HFF-Myc (cell line): ENCODE results near the gene BPIFB2.
"Not testable (repeated sequence)": the region's sequence is repeated elsewhere in the genome, so short reads cannot be mapped to it uniquely, and the experiment has no call there.

Experiments
- DNase-seq: peaks from one replicate; pipeline ENCODE4 v3.0.0-alpha.2; 2011; ENCODE audit warnings: low read depth; ENCODE audit errors: extremely low read depth
- H3K4me3 ChIP-seq: replicated peaks from 2 replicates; pipeline ENCODE4 v1.5.1; 2011; ENCODE audit warnings: low read depth, mild to moderate bottlenecking, control low read depth, low read length
- TF ChIP-seq, protein P1 (sequence below): IDR thresholded peaks from 2 replicates; pipeline ENCODE4 v1.5.1; 2012; ENCODE audit warnings: mild to moderate bottlenecking, low read depth, low read length, control low read depth; ENCODE audit errors: missing control alignments

Gene BPIFB2

DNA sequence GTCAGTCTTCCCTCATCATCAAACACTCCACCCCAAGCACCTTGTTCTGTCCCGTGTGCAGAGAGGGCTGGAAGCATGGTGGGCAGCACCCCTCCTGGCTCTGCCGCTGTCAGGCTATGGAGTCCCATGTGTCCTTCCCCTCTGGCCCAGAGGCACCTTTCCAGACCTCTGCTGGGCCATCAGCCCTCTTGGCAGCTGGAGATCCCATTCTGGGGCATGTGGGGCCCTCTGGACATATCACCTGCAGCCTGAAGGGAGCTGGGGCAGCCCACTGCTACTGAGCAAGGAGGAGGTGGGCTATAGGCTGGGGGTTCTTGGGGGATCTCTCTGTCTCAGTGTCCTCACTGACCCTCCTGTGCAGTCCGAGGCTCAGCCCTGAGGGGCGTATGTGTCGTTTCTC, 45.5 kb upstream of the BPIFB2 start:
- TF ChIP-seq, protein P1, sequence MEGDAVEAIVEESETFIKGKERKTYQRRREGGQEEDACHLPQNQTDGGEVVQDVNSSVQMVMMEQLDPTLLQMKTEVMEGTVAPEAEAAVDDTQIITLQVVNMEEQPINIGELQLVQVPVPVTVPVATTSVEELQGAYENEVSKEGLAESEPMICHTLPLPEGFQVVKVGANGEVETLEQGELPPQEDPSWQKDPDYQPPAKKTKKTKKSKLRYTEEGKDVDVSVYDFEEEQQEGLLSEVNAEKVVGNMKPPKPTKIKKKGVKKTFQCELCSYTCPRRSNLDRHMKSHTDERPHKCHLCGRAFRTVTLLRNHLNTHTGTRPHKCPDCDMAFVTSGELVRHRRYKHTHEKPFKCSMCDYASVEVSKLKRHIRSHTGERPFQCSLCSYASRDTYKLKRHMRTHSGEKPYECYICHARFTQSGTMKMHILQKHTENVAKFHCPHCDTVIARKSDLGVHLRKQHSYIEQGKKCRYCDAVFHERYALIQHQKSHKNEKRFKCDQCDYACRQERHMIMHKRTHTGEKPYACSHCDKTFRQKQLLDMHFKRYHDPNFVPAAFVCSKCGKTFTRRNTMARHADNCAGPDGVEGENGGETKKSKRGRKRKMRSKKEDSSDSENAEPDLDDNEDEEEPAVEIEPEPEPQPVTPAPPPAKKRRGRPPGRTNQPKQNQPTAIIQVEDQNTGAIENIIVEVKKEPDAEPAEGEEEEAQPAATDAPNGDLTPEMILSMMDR, result no peak
- DNase-seq, result no peak
- H3K4me3 ChIP-seq, result no peak overlapping the region

DNA sequence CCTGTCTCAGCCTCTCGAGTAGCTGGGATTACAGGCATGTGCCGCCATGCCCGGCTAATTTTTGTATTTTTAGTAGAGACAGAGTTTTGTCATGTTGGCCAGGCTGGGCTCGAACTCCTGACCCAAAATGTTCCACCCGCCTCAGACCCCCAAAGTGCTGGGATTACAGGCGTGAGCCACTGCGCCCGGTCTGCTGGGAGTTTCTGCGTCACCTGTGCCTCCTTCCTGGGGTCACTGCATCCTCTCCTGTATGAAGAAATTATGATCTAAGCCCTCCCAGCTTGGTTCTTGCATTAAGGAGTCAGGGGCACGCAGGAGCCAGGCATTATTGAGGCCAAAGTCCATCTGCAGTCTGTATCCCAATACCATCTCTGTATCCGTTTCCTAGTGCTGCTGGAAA, 44.9 kb upstream of the BPIFB2 start:
- H3K4me3 ChIP-seq, DNase-seq: not testable (repeated sequence)

DNA sequence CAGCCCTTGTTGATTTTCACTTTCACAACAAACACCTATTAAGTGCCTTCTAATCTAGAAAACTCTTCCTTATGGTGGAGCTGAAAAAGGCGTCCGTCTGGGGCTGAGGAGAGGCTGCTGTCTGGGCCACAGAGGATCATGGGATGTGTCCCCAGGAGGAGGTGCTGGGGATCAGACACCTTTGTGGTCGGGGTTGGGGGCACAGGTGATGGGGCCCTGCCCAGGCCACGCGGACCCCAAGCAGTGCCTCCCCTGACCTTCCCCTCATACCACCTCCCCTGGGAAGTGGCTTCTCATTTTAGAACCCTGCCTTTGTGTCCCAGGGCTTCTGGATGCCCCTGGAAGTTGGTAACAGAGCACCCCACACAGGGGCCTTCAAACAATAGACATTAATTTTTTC, 44.3 kb upstream of the BPIFB2 start:
- no peak for DNase-seq
- TF ChIP-seq, protein P1, result no peak
- no peak overlapping the region for H3K4me3 ChIP-seq

DNA sequence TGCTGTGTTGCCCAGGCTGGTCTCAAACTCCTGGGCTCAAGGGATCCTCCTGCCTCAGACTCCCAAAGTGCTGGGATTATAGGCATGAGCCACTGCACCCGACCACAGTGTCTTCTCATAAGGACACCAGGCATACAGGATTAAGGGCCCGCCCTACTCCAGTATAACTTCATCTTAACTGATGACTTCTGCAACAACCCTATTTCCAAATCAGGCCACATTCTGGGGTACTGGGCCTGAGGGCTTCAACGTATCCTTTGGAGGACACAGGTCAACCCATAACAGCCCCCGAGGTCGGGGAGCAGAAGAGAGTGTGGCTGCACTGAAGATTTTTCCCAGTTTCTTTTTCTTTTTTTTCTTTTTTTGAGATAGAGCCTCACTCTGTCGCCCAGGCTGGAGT, 42.9 kb upstream of the BPIFB2 start:
- no peak for DNase-seq
- H3K4me3 ChIP-seq, result no peak overlapping the region
- TF ChIP-seq, protein P1, result no peak

DNA sequence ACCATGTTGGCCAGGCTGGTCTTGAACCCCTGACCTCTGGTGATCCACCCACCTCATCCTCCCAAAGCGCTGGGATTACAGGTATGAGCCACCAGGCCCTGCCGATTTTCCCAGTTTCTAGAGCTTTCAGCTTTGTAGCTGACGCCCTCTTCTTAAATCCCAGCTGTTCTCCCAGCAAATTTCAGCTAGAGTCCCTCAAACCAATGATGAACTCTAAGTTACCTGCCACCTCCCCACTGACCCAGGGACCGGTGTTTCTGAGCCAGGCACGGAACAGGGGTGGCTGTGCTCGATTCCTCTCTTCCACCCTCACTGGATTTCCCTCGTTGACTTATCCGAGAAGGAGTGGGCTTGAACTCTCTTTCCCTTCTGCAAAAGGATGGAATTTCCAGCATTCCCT, 42.4 kb upstream of the BPIFB2 start:
- TF ChIP-seq, protein P1, result no peak
- DNase-seq, result no peak
- H3K4me3 ChIP-seq, result no peak overlapping the region

DNA sequence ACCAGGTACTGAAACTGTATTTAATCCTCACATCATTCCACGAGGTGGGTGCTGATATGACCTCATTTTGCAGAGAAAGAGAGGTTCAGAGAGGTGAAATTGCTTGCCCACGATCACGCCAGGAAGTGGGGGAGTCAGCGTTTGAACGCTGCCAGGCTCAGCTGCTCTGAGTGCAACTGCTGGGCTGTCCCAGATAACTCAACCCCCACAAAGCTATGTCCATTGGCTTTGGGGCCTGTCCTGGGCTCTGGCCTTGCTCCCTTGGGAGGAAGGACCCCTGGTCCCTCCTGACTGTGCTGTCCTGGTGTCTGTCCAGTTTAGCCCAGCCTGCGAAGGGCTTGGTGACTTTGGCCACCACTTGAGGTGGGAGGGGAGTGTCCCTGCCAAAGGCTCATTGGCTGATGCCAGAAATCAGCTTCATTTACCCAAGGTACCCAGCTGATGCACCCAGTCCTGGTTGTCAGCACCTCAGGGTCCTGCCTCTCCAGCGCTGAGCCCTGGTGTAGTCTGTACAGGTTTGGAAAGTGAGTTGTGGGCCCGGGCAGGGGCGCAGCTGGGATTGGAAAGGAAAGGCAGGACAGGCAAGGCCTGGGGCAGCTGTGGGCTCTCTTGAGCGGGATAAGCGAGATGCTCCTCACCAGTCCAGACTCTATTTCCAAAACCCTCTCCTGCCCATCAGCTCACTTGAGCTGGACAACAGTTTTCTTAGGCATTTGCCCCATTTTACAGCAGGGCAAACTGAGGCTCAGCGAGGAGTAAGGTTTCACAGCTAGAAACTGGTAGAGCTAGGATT, 41.7 kb upstream of the BPIFB2 start:
- no peak overlapping the region for H3K4me3 ChIP-seq
- no peak for DNase-seq
- TF ChIP-seq, protein P1, result no peak

DNA sequence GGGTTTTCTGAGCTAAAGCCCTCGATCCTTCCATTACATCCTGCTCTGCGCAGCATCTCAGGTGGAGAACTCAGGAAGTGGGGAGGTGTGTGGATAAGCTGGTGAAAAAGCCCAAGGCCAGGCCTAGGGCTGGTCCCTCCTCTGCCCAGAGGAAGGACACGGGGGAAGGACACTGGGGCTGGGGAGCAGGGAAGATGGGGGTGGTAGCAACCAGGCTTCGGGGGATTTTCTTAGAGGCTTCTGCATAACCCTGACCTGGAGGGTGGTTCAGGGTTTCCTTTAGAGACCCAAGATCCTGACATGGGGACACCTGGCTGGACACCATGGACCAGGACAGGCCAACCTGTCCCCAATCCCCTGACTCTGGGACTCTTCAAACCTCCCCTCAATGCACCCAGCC, 41.1 kb upstream of the BPIFB2 start:
- no peak overlapping the region for H3K4me3 ChIP-seq
- TF ChIP-seq, protein P1, result no peak
- DNase-seq, result no peak
